Measurements from ENCODE around the gene C1orf141. TPM values are rescaled to one million over a fixed set of nuclear protein-coding genes. Genes with fewer than 3 reads are reported as not detected.

The C1orf141 gene
- not detected for polyA plus RNA-seq (2013, experiment 1 of 2)
- polyA plus RNA-seq (2013, experiment 2 of 2) = not detected

- Histone ChIP-seq H3K4me2 (ENCODE audit: low read length, poor library complexity, severe bottlenecking) (peak within 1 kb of the TSS; percentile 63), H2AFZ (ENCODE audit: low read depth, low read length) (peak within 1 kb of the TSS; percentile 2), H3K4ac (ENCODE audit: low read depth in 1 of 2, low read length in 2 of 2) (no peak within 1 kb of the TSS), H3K4me3 (ENCODE audit: insufficient read depth in 1 of 2, low read depth in 1 of 2, low read length in 2 of 2) (peak within 1 kb of the TSS in 1 of 2 experiments; percentile 30), H4K91ac (ENCODE audit: low read length) (no peak within 1 kb of the TSS), H3K79me1 (replicated peaks; ENCODE audit: low read length, poor library complexity, severe bottlenecking) (no peaks in the 10 kb centered on the region), H2AK5ac (ENCODE audit: low read length, severe bottlenecking) (no peak within 1 kb of the TSS), H3K9me3 (ENCODE audit: control insufficient read depth, low read length) (no peaks in the 10 kb centered on the region), H3K27me3 (ENCODE audit: control insufficient read depth in 1 of 2, insufficient read depth in 1 of 2, low read length in 2 of 2) (no peaks in the 10 kb centered on the region), H3K36me3 (ENCODE audit: control insufficient read depth in 1 of 2, insufficient read depth in 2 of 2, low read depth in 1 of 2, low read length in 2 of 2) (no peaks in the 10 kb centered on the region), H2BK12ac (ENCODE audit: low read length in 2 of 2) (no peak within 1 kb of the TSS), H4K8ac (ENCODE audit: low read length) (no peak within 1 kb of the TSS), H3K9ac (ENCODE audit: low read length) (peak within 1 kb of the TSS; percentile 55), H2BK15ac (ENCODE audit: low read depth, poor library complexity, severe bottlenecking) (no peak within 1 kb of the TSS), H3K27ac (ENCODE audit: low read length, poor library complexity, severe bottlenecking) (no peak within 1 kb of the TSS), H3K4me1 (ENCODE audit: control insufficient read depth, insufficient read depth, low read depth, low read length) (peaks cover 4% of the 10 kb centered on the region), H2BK5ac (ENCODE audit: low read depth, low read length, poor library complexity, severe bottlenecking) (no peak within 1 kb of the TSS), H2BK120ac (ENCODE audit: low read depth, low read length) (no peak within 1 kb of the TSS), H3K18ac (ENCODE audit: low read depth in 1 of 2, low read length in 2 of 2) (no peak within 1 kb of the TSS), H3K23ac (ENCODE audit: low read length in 2 of 2) (no peak within 1 kb of the TSS), H3K14ac (ENCODE audit: low read length in 2 of 2) (no peak within 1 kb of the TSS)
- no peak for DNase-seq
- 49% methylated on average over 28 of the region's 28 CpGs for WGBS
Measured at GRCh38 chr1:67134695-67135094, at the start of gene C1orf141. Gene C1orf141 (minus strand): TSS chr1:67134970. CDS start chr1:67127240, 7,730 bp downstream.

GRCh38 chr1:67175530-67176087 lies 40.8 kb upstream of the C1orf141 start:
- peaks cover 0 to 5% of the 10 kb centered on the region in 2 experiments for H3K27me3 ChIP-seq (ENCODE audit: control insufficient read depth in 1 of 2, insufficient read depth in 1 of 2, low read length in 2 of 2)
- no peak overlapping the region for H3K18ac ChIP-seq (ENCODE audit: low read depth in 1 of 2, low read length in 2 of 2)
- H4K91ac ChIP-seq (ENCODE audit: low read length) = no peak overlapping the region
- H4K8ac ChIP-seq (ENCODE audit: low read length) = no peak overlapping the region
- no peak overlapping the region for H3K23ac ChIP-seq (ENCODE audit: low read length in 2 of 2)
- no peak for DNase-seq
- no peak overlapping the region for H2AFZ ChIP-seq (ENCODE audit: low read depth, low read length)
- WGBS = 72% methylated on average over 2 of the region's 3 CpGs
- no peak overlapping the region for H3K4me3 ChIP-seq (ENCODE audit: insufficient read depth in 1 of 2, low read depth in 1 of 2, low read length in 2 of 2)
- H3K79me1 ChIP-seq (replicated peaks; ENCODE audit: low read length, poor library complexity, severe bottlenecking) = no peaks in the 10 kb centered on the region
- H3K4me1 ChIP-seq (ENCODE audit: control insufficient read depth, insufficient read depth, low read depth, low read length) = no peaks in the 10 kb centered on the region
- no peak overlapping the region for H2BK120ac ChIP-seq (ENCODE audit: low read depth, low read length)
- H3K4ac ChIP-seq (ENCODE audit: low read depth in 1 of 2, low read length in 2 of 2) = no peak overlapping the region
- no peak overlapping the region for H3K27ac ChIP-seq (ENCODE audit: low read length, poor library complexity, severe bottlenecking)
- H3K36me3 ChIP-seq (ENCODE audit: control insufficient read depth in 1 of 2, insufficient read depth in 2 of 2, low read depth in 1 of 2, low read length in 2 of 2) = no peaks in the 10 kb centered on the region
- H2BK12ac ChIP-seq (ENCODE audit: low read length in 2 of 2) = no peak overlapping the region
- H3K14ac ChIP-seq (ENCODE audit: low read length in 2 of 2) = no peak overlapping the region
- no peak overlapping the region for H3K4me2 ChIP-seq (ENCODE audit: low read length, poor library complexity, severe bottlenecking)
- no peak overlapping the region for H2AK5ac ChIP-seq (ENCODE audit: low read length, severe bottlenecking)
- H3K9me3 ChIP-seq (ENCODE audit: control insufficient read depth, low read length) = no peaks in the 10 kb centered on the region
- H2BK15ac ChIP-seq (ENCODE audit: low read depth, poor library complexity, severe bottlenecking) = no peak overlapping the region
- H3K9ac ChIP-seq (ENCODE audit: low read length) = no peak overlapping the region
- H2BK5ac ChIP-seq (ENCODE audit: low read depth, low read length, poor library complexity, severe bottlenecking) = no peak overlapping the region

GRCh38 chr1:67174716-67175284 lies 40.0 kb upstream of the C1orf141 start:
- Histone ChIP-seq H3K36me3 (ENCODE audit: control insufficient read depth in 1 of 2, insufficient read depth in 2 of 2, low read depth in 1 of 2, low read length in 2 of 2) (no peaks in the 10 kb centered on the region), H3K9ac (ENCODE audit: low read length) (no peak overlapping the region), H3K27me3 (ENCODE audit: control insufficient read depth in 1 of 2, insufficient read depth in 1 of 2, low read length in 2 of 2) (peaks cover 0 to 5% of the 10 kb centered on the region in 2 experiments), H2BK5ac (ENCODE audit: low read depth, low read length, poor library complexity, severe bottlenecking) (no peak overlapping the region), H3K4ac (ENCODE audit: low read depth in 1 of 2, low read length in 2 of 2) (no peak overlapping the region), H2BK120ac (ENCODE audit: low read depth, low read length) (no peak overlapping the region), H2BK15ac (ENCODE audit: low read depth, poor library complexity, severe bottlenecking) (no peak overlapping the region), H3K4me1 (ENCODE audit: control insufficient read depth, insufficient read depth, low read depth, low read length) (no peaks in the 10 kb centered on the region), H4K8ac (ENCODE audit: low read length) (no peak overlapping the region), H3K23ac (ENCODE audit: low read length in 2 of 2) (no peak overlapping the region), H2AK5ac (ENCODE audit: low read length, severe bottlenecking) (no peak overlapping the region), H2BK12ac (ENCODE audit: low read length in 2 of 2) (no peak overlapping the region), H3K9me3 (ENCODE audit: control insufficient read depth, low read length) (no peaks in the 10 kb centered on the region), H3K4me2 (ENCODE audit: low read length, poor library complexity, severe bottlenecking) (no peak overlapping the region), H3K4me3 (ENCODE audit: insufficient read depth in 1 of 2, low read depth in 1 of 2, low read length in 2 of 2) (no peak overlapping the region), H3K14ac (ENCODE audit: low read length in 2 of 2) (no peak overlapping the region), H2AFZ (ENCODE audit: low read depth, low read length) (no peak overlapping the region), H3K79me1 (replicated peaks; ENCODE audit: low read length, poor library complexity, severe bottlenecking) (no peaks in the 10 kb centered on the region), H3K18ac (ENCODE audit: low read depth in 1 of 2, low read length in 2 of 2) (no peak overlapping the region), H4K91ac (ENCODE audit: low read length) (no peak overlapping the region), H3K27ac (ENCODE audit: low read length, poor library complexity, severe bottlenecking) (no peak overlapping the region)
- 64% methylated on average over 2 of the region's 2 CpGs for WGBS
- no peak for DNase-seq

GRCh38 chr1:67173988-67174387 lies 39.2 kb upstream of the C1orf141 start:
- Histone ChIP-seq H2BK12ac (ENCODE audit: low read length in 2 of 2) (no peak overlapping the region), H4K8ac (ENCODE audit: low read length) (no peak overlapping the region), H3K18ac (ENCODE audit: low read depth in 1 of 2, low read length in 2 of 2) (no peak overlapping the region), H2AFZ (ENCODE audit: low read depth, low read length) (no peak overlapping the region), H3K27ac (ENCODE audit: low read length, poor library complexity, severe bottlenecking) (no peak overlapping the region), H3K9ac (ENCODE audit: low read length) (no peak overlapping the region), H3K36me3 (ENCODE audit: control insufficient read depth in 1 of 2, insufficient read depth in 2 of 2, low read depth in 1 of 2, low read length in 2 of 2) (no peaks in the 10 kb centered on the region), H3K4me1 (ENCODE audit: control insufficient read depth, insufficient read depth, low read depth, low read length) (no peaks in the 10 kb centered on the region), H3K4me2 (ENCODE audit: low read length, poor library complexity, severe bottlenecking) (no peak overlapping the region), H3K9me3 (ENCODE audit: control insufficient read depth, low read length) (no peaks in the 10 kb centered on the region), H4K91ac (ENCODE audit: low read length) (no peak overlapping the region), H2BK5ac (ENCODE audit: low read depth, low read length, poor library complexity, severe bottlenecking) (no peak overlapping the region), H2BK120ac (ENCODE audit: low read depth, low read length) (no peak overlapping the region), H3K4me3 (ENCODE audit: insufficient read depth in 1 of 2, low read depth in 1 of 2, low read length in 2 of 2) (no peak overlapping the region), H3K79me1 (replicated peaks; ENCODE audit: low read length, poor library complexity, severe bottlenecking) (no peaks in the 10 kb centered on the region), H3K4ac (ENCODE audit: low read depth in 1 of 2, low read length in 2 of 2) (no peak overlapping the region), H2BK15ac (ENCODE audit: low read depth, poor library complexity, severe bottlenecking) (no peak overlapping the region), H3K23ac (ENCODE audit: low read length in 2 of 2) (no peak overlapping the region), H3K27me3 (ENCODE audit: control insufficient read depth in 1 of 2, insufficient read depth in 1 of 2, low read length in 2 of 2) (peaks cover 0 to 5% of the 10 kb centered on the region in 2 experiments), H2AK5ac (ENCODE audit: low read length, severe bottlenecking) (no peak overlapping the region), H3K14ac (ENCODE audit: low read length in 2 of 2) (no peak overlapping the region)
- no peak for DNase-seq

Measured in mesenchymal stem cell (in vitro differentiated cells and primary cell).